Stomach (tissue), 4 donors: ENCODE data around the gene PPP1R12B.

Source experiments
- EP300 ChIP-seq: sonication (generic); formaldehyde crosslinking; IDR thresholded peaks from one replicate; pipeline ENCODE4 v1.6.1; 2017; ENCODE audit warnings: antibody characterized with exemption
- TF ChIP-seq, protein P1 (sequence below), 7 experiments: fragments of 450-650 bp in 4 of 7; fragments of 200-600 bp in 3 of 7; sonication (generic) in 3 of 7; IDR thresholded peaks; one replicate each; pipeline ENCODE4 v1.5.1; 2016 to 2019; ENCODE audit warnings: antibody characterized with exemption in 7 of 7, control low read depth in 2 of 7, mild to moderate bottlenecking in 1 of 7

DNA sequence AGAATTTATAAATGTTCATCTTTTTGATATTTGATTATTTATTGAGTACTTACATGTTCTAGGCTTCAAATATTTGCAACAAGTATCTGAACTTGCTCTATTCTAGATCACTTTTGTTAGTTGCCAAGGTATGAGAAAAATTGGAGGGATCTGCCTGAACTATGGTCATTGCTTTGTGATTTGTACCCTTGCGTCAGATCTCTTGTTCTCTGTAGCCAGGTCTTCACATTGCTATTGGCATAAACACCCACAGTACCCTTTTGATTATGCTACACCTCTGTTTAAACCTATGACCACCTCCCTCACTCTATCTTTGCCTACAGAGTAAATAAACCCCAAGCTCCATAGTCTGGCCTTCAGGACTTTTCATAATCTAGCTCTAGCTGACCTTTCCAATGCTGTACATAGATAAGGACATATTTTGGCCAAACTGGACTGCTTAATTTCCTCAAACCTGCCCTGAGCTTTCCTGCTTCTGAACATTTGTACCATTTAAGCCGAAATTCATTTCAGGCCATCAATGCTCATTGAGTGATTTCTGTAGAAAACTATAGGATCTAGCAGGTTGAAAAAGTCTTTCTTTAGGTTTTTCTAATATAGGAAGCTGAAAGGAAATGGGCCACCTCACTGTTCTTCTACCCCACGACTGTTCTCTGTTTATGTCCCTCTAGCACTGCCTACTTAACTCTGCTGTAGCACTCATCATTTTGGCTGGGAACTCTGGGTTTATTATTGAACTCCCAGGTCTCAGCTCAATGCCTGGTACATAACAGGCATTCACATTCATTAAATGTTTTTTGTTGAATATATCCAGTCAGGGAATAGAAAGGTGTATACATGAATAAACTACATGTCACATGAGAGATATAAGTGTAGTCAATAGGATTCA is 84.9 kb downstream of the PPP1R12B start:
- TF ChIP-seq EP300, result no peak
- TF ChIP-seq, protein P1, sequence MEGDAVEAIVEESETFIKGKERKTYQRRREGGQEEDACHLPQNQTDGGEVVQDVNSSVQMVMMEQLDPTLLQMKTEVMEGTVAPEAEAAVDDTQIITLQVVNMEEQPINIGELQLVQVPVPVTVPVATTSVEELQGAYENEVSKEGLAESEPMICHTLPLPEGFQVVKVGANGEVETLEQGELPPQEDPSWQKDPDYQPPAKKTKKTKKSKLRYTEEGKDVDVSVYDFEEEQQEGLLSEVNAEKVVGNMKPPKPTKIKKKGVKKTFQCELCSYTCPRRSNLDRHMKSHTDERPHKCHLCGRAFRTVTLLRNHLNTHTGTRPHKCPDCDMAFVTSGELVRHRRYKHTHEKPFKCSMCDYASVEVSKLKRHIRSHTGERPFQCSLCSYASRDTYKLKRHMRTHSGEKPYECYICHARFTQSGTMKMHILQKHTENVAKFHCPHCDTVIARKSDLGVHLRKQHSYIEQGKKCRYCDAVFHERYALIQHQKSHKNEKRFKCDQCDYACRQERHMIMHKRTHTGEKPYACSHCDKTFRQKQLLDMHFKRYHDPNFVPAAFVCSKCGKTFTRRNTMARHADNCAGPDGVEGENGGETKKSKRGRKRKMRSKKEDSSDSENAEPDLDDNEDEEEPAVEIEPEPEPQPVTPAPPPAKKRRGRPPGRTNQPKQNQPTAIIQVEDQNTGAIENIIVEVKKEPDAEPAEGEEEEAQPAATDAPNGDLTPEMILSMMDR (IDR thresholded peaks at IDR 0.05), result no peak
